NCI-H187 treated with DMSO at 0.1 percent for 48 hours (cell line): ENCODE measurements around the gene PDK2.
A peak's percentile ranks its signal among the peaks of the same experiment; 100 is the strongest.

Experiments
- DNase-seq: peaks from one replicate; lab custom pipeline; 2025; lab: John Stamatoyannopoulos, UW

PDK2 gene

GRCh38 chr17:50079334-50080095, 15.6 kb upstream of the PDK2 start:
- no peak for DNase-seq

- no peak for DNase-seq
These were observed 15.1 kb upstream of the PDK2 start for GRCh38 chr17:50080096-50080480.

- no peak for DNase-seq
These were observed 14.3 kb upstream of the PDK2 start for GRCh38 chr17:50080827-50081226.

GRCh38 chr17:50081757-50082156, 13.4 kb upstream of the PDK2 start:
- DNase-seq: no peak

GRCh38 chr17:50087246-50087911, 7.8 kb upstream of the PDK2 start:
- DNase-seq: no peak

- DNase-seq: no peak
These were observed 7.2 kb upstream of the PDK2 start for GRCh38 chr17:50087912-50088405.

GRCh38 chr17:50088952-50089825, 6.0 kb upstream of the PDK2 start:
- no peak for DNase-seq

- no peak for DNase-seq
These were observed 5.1 kb upstream of the PDK2 start for GRCh38 chr17:50090071-50090470.

- no peak for DNase-seq
These were observed 3.9 kb upstream of the PDK2 start for GRCh38 chr17:50090971-50091917.

GRCh38 chr17:50091918-50092285, 3.2 kb upstream of the PDK2 start:
- no peak for DNase-seq

- DNase-seq: no peak
These were observed 1.9 kb upstream of the PDK2 start for GRCh38 chr17:50093246-50093645.

- DNase-seq: no peak
These were observed 1.3 kb upstream of the PDK2 start for GRCh38 chr17:50093807-50094206.

GRCh38 chr17:50094243-50094752, 853 bp upstream of the PDK2 start:
- DNase-seq: peak; percentile 43

GRCh38 chr17:50095626-50096037, 481 bp downstream of the PDK2 start:
- DNase-seq: no peak

GRCh38 chr17:50096092-50096491, 941 bp downstream of the PDK2 start:
- DNase-seq: no peak

- DNase-seq: no peak
These were observed 1.6 kb downstream of the PDK2 start for GRCh38 chr17:50096758-50097157.

- DNase-seq: no peak
These were observed 2.3 kb downstream of the PDK2 start for GRCh38 chr17:50097455-50097854.

- no peak for DNase-seq
These were observed 2.8 kb downstream of the PDK2 start for GRCh38 chr17:50097926-50098325.

GRCh38 chr17:50098583-50098982, 3.4 kb downstream of the PDK2 start:
- DNase-seq: no peak

GRCh38 chr17:50099003-50099402, 3.9 kb downstream of the PDK2 start:
- no peak for DNase-seq

- DNase-seq: no peak
These were observed 5.3 kb downstream of the PDK2 start for GRCh38 chr17:50100480-50100883.
